Measurements from ENCODE around the gene ZC3H7B. TPM values are rescaled to one million over a fixed set of nuclear protein-coding genes. Genes with fewer than 3 reads are reported as not detected.

The ZC3H7B gene
- total RNA-seq, 1 donor from 2014 or later: 84.3 TPM

GRCh38 chr22:41361716-41362310 is 60.5 kb downstream of the ZC3H7B start:
- no peak for TF ChIP-seq CTCF (conservative IDR thresholded peaks at IDR 0.05)
- H3K9me3 Mint-ChIP-seq: no peaks in the 10 kb centered on the region
- H3K36me3 Mint-ChIP-seq (ENCODE audit: low read depth): no peaks in the 10 kb centered on the region
- H3K4me3 Mint-ChIP-seq: no peak overlapping the region
- H3K27ac Mint-ChIP-seq (ENCODE audit: unreplicated experiment): no peak overlapping the region
- no peak for DNase-seq (ENCODE audit: low read depth, low spot score)
- H3K27me3 Mint-ChIP-seq (ENCODE audit: low read depth): no peaks in the 10 kb centered on the region
- H3K4me1 Mint-ChIP-seq: peaks cover 5% of the 10 kb centered on the region

GRCh38 chr22:41362615-41363014 is 61.3 kb downstream of the ZC3H7B start:
- peak overlapping the region; percentile 68 for H3K27ac Mint-ChIP-seq (ENCODE audit: unreplicated experiment)
- DNase-seq (ENCODE audit: low read depth, low spot score): no peak
- no peaks in the 10 kb centered on the region for H3K9me3 Mint-ChIP-seq
- no peak for TF ChIP-seq CTCF (conservative IDR thresholded peaks at IDR 0.05)
- peaks cover 5% of the 10 kb centered on the region for H3K4me1 Mint-ChIP-seq
- no peak overlapping the region for H3K4me3 Mint-ChIP-seq
- no peaks in the 10 kb centered on the region for H3K27me3 Mint-ChIP-seq (ENCODE audit: low read depth)
- no peaks in the 10 kb centered on the region for H3K36me3 Mint-ChIP-seq (ENCODE audit: low read depth)

GRCh38 chr22:41364233-41364632 is 62.9 kb downstream of the ZC3H7B start:
- no peak for DNase-seq (ENCODE audit: low read depth, low spot score)
- Mint-ChIP-seq H3K4me1 (peaks cover 4% of the 10 kb centered on the region), H3K27ac (ENCODE audit: unreplicated experiment) (no peak overlapping the region), H3K4me3 (no peak overlapping the region), H3K36me3 (ENCODE audit: low read depth) (no peaks in the 10 kb centered on the region), H3K27me3 (ENCODE audit: low read depth) (no peaks in the 10 kb centered on the region), H3K9me3 (no peaks in the 10 kb centered on the region)
- no peak for TF ChIP-seq CTCF (conservative IDR thresholded peaks at IDR 0.05)

GRCh38 chr22:41364955-41365354 is 63.6 kb downstream of the ZC3H7B start:
- Mint-ChIP-seq H3K4me3 (no peak overlapping the region), H3K27ac (ENCODE audit: unreplicated experiment) (no peak overlapping the region), H3K4me1 (no peaks in the 10 kb centered on the region), H3K27me3 (ENCODE audit: low read depth) (no peaks in the 10 kb centered on the region), H3K9me3 (no peaks in the 10 kb centered on the region), H3K36me3 (ENCODE audit: low read depth) (no peaks in the 10 kb centered on the region)
- no peak for DNase-seq (ENCODE audit: low read depth, low spot score)
- no peak for TF ChIP-seq CTCF (conservative IDR thresholded peaks at IDR 0.05)

- no peaks in the 10 kb centered on the region for H3K4me1 Mint-ChIP-seq
- H3K27me3 Mint-ChIP-seq (ENCODE audit: low read depth): no peaks in the 10 kb centered on the region
- no peak overlapping the region for H3K27ac Mint-ChIP-seq (ENCODE audit: unreplicated experiment)
Observed at GRCh38 chr22:41365425-41365824, 64.1 kb downstream of the ZC3H7B start.

More at GRCh38 chr22:41365425-41365824, 64.1 kb downstream of the ZC3H7B start:
- DNase-seq (ENCODE audit: low read depth, low spot score): no peak
- H3K36me3 Mint-ChIP-seq (ENCODE audit: low read depth): no peaks in the 10 kb centered on the region
- H3K4me3 Mint-ChIP-seq: no peak overlapping the region
- TF ChIP-seq CTCF (conservative IDR thresholded peaks at IDR 0.05): no peak
- H3K9me3 Mint-ChIP-seq: no peaks in the 10 kb centered on the region
